OCI-LY3 (cell line): ENCODE results near the gene ZFYVE9.

ENCODE experiments used
- EZH2phosphoT487 ChIP-seq: fragments of 200-600 bp; shearing (Covaris generic); IDR thresholded peaks from 2 replicates; pipeline ENCODE4 v1.6.1; 2018; ENCODE audit warnings: antibody characterized with exemption, mixed run types, low read depth
- TF ChIP-seq, protein P1 (sequence below): fragments of 200-600, 300-600 bp; sonication (generic); IDR thresholded peaks from 2 replicates; pipeline ENCODE4 v1.5.1; 2014; ENCODE audit warnings: antibody characterized with exemption, low read length, low read depth

DNA sequence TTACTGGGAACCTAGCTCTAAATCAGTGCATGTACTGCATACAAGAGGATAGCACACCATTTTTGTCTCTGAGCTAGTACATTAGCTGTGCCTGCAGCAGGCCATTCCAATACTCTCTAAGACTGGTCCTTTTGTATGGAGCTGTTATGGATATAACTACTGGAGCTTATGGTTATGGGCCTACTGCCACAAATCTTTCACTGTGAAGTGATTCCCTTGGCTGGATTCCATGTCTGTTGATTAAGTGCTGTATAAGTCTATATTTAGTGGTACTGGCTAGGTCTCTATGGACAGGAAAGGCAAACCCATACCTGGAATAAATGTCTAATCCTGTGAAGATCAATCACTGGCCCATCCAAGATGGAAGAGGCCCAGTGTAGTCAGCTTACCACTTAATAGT, 12.0 kb downstream of the ZFYVE9 start:
- TF ChIP-seq, protein P1, sequence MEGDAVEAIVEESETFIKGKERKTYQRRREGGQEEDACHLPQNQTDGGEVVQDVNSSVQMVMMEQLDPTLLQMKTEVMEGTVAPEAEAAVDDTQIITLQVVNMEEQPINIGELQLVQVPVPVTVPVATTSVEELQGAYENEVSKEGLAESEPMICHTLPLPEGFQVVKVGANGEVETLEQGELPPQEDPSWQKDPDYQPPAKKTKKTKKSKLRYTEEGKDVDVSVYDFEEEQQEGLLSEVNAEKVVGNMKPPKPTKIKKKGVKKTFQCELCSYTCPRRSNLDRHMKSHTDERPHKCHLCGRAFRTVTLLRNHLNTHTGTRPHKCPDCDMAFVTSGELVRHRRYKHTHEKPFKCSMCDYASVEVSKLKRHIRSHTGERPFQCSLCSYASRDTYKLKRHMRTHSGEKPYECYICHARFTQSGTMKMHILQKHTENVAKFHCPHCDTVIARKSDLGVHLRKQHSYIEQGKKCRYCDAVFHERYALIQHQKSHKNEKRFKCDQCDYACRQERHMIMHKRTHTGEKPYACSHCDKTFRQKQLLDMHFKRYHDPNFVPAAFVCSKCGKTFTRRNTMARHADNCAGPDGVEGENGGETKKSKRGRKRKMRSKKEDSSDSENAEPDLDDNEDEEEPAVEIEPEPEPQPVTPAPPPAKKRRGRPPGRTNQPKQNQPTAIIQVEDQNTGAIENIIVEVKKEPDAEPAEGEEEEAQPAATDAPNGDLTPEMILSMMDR: no peak
- TF ChIP-seq EZH2phosphoT487: no peak
